Keratinocyte (primary cell): ENCODE data around the gene PLEKHA8. TPM values are rescaled to one million over a fixed set of nuclear protein-coding genes. Genes with fewer than 3 reads are reported as not detected.

ENCODE experiments used
- DNase-seq: peaks from one replicate; pipeline ENCODE4 v3.0.0-alpha.2; 2011; ENCODE audit warnings: low read depth, missing footprints, low spot score
- FAIRE-seq: peaks from 2 replicates; lab custom pipeline; 2011; peaks lifted over from hg19 to GRCh38; lab: Jason Lieb, UNC
- H2AFZ ChIP-seq: 2 replicates; pipeline ENCODE4 v1.6.0; 2012; ENCODE audit warnings: low read length, control low read depth, inconsistent platforms; ENCODE audit not compliant: control insufficient read depth
- H3K27ac ChIP-seq: 2 replicates; pipeline ENCODE4 v1.5.1; 2011; ENCODE audit warnings: low read length; ENCODE audit not compliant: control insufficient read depth, insufficient read depth
- H3K27me3 ChIP-seq: 3 replicates; pipeline ENCODE4 v1.6.0; 2011; ENCODE audit warnings: low read length; ENCODE audit not compliant: control insufficient read depth, insufficient read depth; ENCODE audit errors: extremely low read depth
- H3K36me3 ChIP-seq, 2 experiments: 2 replicates in 1 of 2; 3 replicates in 1 of 2; pipeline ENCODE4 v1.5.1; 2011; ENCODE audit warnings: low read length in 2 of 2, mild to moderate bottlenecking in 1 of 2; ENCODE audit not compliant: control insufficient read depth in 2 of 2, insufficient read depth in 2 of 2; ENCODE audit errors: extremely low read depth in 1 of 2
- H3K4me1 ChIP-seq: 3 replicates; pipeline ENCODE4 v1.5.1; 2011; ENCODE audit warnings: low read length; ENCODE audit not compliant: control insufficient read depth, insufficient read depth; ENCODE audit errors: extremely low read depth
- H3K4me2 ChIP-seq: 3 replicates; pipeline ENCODE4 v1.6.0; 2011; ENCODE audit warnings: low read depth, low read length; ENCODE audit not compliant: control insufficient read depth, insufficient read depth; ENCODE audit errors: extremely low read depth
- H3K4me3 ChIP-seq, 3 experiments: fragments of 200-600 bp in 1 of 3; sonication (generic) in 1 of 3; 2 replicates in 2 of 3; 3 replicates in 1 of 3; pipeline ENCODE4 v1.5.1; 2011 to 2016; ENCODE audit warnings: low read length in 3 of 3, mild to moderate bottlenecking in 3 of 3, control low read depth in 2 of 3, inconsistent platforms in 1 of 3, low read depth in 1 of 3, mixed read lengths in 1 of 3, mixed run types in 1 of 3, moderate library complexity in 1 of 3; ENCODE audit not compliant: control insufficient read depth in 2 of 3, insufficient read depth in 2 of 3; ENCODE audit errors: extremely low read depth in 1 of 3
- H3K79me2 ChIP-seq: 2 replicates; pipeline ENCODE4 v1.6.0; 2012; ENCODE audit warnings: low read length; ENCODE audit not compliant: control insufficient read depth, insufficient read depth
- H3K9ac ChIP-seq: 3 replicates; pipeline ENCODE4 v1.6.0; 2011; ENCODE audit warnings: low read length; ENCODE audit not compliant: control insufficient read depth, insufficient read depth; ENCODE audit errors: extremely low read depth
- H3K9me1 ChIP-seq: 3 replicates; pipeline ENCODE4 v1.6.0; 2011; ENCODE audit warnings: low read length; ENCODE audit not compliant: control insufficient read depth, insufficient read depth; ENCODE audit errors: extremely low read depth
- H3K9me3 ChIP-seq: 2 replicates; pipeline ENCODE4 v1.5.1; 2012; ENCODE audit warnings: low read depth, low read length; ENCODE audit not compliant: control insufficient read depth
- H4K20me1 ChIP-seq: 3 replicates; pipeline ENCODE4 v1.6.0; 2011; ENCODE audit warnings: low read length; ENCODE audit not compliant: control insufficient read depth, insufficient read depth; ENCODE audit errors: extremely low read depth
- EZH2 ChIP-seq: IDR thresholded peaks from one replicate; pipeline ENCODE4 v1.6.1; 2012; ENCODE audit warnings: inconsistent platforms, mild to moderate bottlenecking, low read length, moderate library complexity
- dilution Hi-C: fragments of 300-500 bp; cut with MboI; formaldehyde crosslinking; loops from one replicate; pipeline ENCODE4 v1.7.0; 2020; ENCODE audit warnings: low sequenced_read_pairs; ENCODE audit not compliant: extremely low pct_ligation_motif_present
- polyA plus RNA-seq, 5 experiments: library from polyadenylated mRNA; depleted of rRNA in 3 of 5; stranded (reverse) in 3 of 5; stranded (forward) in 1 of 5; unstranded in 1 of 5; fragments of >200 nt; gene quantifications; 1 replicate in 1 of 5; 2 replicates in 3 of 5; 3 replicates in 1 of 5; pipeline versions ENCODE4 v1.2.1 to v1.2.3, GENCODE V29; 2011 to 2012; ENCODE audit warnings: missing spikeins in 2 of 5, low read depth in 1 of 5, low replicate concordance in 1 of 5
- TF ChIP-seq, protein P1 (sequence below), 3 experiments: IDR thresholded peaks in 1 of 3; conservative IDR thresholded peaks in 1 of 3; optimal IDR thresholded peaks in 1 of 3; 2 replicates in 2 of 3; 3 replicates in 1 of 3; pipeline versions ENCODE3 to v1.5.1; 2011; ENCODE audit warnings: low read length in 3 of 3, mild to moderate bottlenecking in 3 of 3, moderate library complexity in 2 of 3, control low read depth in 1 of 3, inconsistent platforms in 1 of 3; ENCODE audit not compliant: insufficient read depth in 2 of 3; ENCODE audit errors: extremely low read depth in 1 of 3

The PLEKHA8 gene
- polyA plus RNA-seq, 1 donor (not counting 4 experiments of a cell fraction or from before 2014, with no cell fraction given) = 9.6 TPM

DNA sequence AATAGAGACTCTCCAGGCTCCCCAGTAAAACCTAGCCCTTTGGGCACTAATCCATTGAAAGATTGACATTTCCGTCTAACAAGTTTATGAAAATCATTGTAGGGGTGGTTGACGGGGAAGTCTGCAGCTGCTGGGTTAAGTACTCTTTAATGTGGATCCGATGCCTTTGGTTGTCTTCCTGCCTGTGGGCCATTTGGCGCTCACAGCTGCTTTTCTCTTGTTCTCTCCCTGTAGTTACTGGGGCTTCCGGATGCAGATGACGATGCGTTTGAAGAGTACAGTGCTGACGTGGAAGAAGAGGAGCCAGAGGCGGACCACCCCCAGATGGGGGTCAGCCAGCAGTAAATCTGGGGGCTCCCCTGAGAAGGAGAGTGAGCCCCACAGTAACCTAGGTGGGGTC lies 129.0 kb downstream of the PLEKHA8 start:
- no peaks in the 10 kb centered on the region for H3K9me1 ChIP-seq
- H2AFZ ChIP-seq = no peak overlapping the region
- DNase-seq = no peak
- FAIRE-seq = no peak
- peaks cover 3% of the 10 kb centered on the region in 2 experiments for H3K36me3 ChIP-seq
- peaks cover 6% of the 10 kb centered on the region for H3K4me1 ChIP-seq
- no peaks in the 10 kb centered on the region for H3K27me3 ChIP-seq
- H3K4me3 ChIP-seq = no peak overlapping the region
- H3K4me2 ChIP-seq = no peak overlapping the region
- no peaks in the 10 kb centered on the region for H3K79me2 ChIP-seq
- no peaks in the 10 kb centered on the region for H3K9me3 ChIP-seq
- H4K20me1 ChIP-seq = no peaks in the 10 kb centered on the region
- H3K27ac ChIP-seq = no peak overlapping the region
- no peak overlapping the region for H3K9ac ChIP-seq
- TF ChIP-seq EZH2 = no peak
- TF ChIP-seq, protein P1, sequence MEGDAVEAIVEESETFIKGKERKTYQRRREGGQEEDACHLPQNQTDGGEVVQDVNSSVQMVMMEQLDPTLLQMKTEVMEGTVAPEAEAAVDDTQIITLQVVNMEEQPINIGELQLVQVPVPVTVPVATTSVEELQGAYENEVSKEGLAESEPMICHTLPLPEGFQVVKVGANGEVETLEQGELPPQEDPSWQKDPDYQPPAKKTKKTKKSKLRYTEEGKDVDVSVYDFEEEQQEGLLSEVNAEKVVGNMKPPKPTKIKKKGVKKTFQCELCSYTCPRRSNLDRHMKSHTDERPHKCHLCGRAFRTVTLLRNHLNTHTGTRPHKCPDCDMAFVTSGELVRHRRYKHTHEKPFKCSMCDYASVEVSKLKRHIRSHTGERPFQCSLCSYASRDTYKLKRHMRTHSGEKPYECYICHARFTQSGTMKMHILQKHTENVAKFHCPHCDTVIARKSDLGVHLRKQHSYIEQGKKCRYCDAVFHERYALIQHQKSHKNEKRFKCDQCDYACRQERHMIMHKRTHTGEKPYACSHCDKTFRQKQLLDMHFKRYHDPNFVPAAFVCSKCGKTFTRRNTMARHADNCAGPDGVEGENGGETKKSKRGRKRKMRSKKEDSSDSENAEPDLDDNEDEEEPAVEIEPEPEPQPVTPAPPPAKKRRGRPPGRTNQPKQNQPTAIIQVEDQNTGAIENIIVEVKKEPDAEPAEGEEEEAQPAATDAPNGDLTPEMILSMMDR (optimal IDR thresholded peaks at IDR 0.05 in 1 of 3, IDR thresholded peaks at IDR 0.05 in 1 of 3, conservative IDR thresholded peaks at IDR 0.05 in 1 of 3; ENCODE audit: extremely low read depth in 1 of 3, insufficient read depth in 2 of 3, low read length in 3 of 3) = no peak
- dilution Hi-C loops = no loop called here

GRCh38 chr7:30159163-30159562 lies 131.0 kb downstream of the PLEKHA8 start:
- H4K20me1 ChIP-seq = no peaks in the 10 kb centered on the region
- no peak overlapping the region for H3K27ac ChIP-seq
- no peak overlapping the region for H3K4me2 ChIP-seq
- H3K9ac ChIP-seq = no peak overlapping the region
- DNase-seq (no peak), FAIRE-seq (no peak)
- H3K27me3 ChIP-seq = no peaks in the 10 kb centered on the region
- no peak overlapping the region for H3K4me3 ChIP-seq
- H3K79me2 ChIP-seq = no peaks in the 10 kb centered on the region
- peaks cover under 1% of the 10 kb centered on the region in 2 experiments for H3K36me3 ChIP-seq
- no peaks in the 10 kb centered on the region for H3K9me1 ChIP-seq
- no peak overlapping the region for H2AFZ ChIP-seq
- dilution Hi-C loops = no loop called here
- TF ChIP-seq, protein P1 (optimal IDR thresholded peaks at IDR 0.05 in 1 of 3, IDR thresholded peaks at IDR 0.05 in 1 of 3, conservative IDR thresholded peaks at IDR 0.05 in 1 of 3; ENCODE audit: extremely low read depth in 1 of 3, insufficient read depth in 2 of 3, low read length in 3 of 3) = no peak
- no peak for TF ChIP-seq EZH2
- H3K4me1 ChIP-seq = peaks cover 26% of the 10 kb centered on the region
- no peaks in the 10 kb centered on the region for H3K9me3 ChIP-seq
